ENCODE data around the gene PRMT5. TPM values are rescaled to one million over a fixed set of nuclear protein-coding genes. Genes with fewer than 3 reads are reported as not detected.

PRMT5 gene
- total RNA-seq, 1 donor from 2014 or later = 89.8 TPM

GRCh38 chr14:22883173-22883976 is 45.8 kb downstream of the PRMT5 start, which contains the start of gene REM2:
Gene REM2 (plus strand): TSS chr14:22883222. CDS start chr14:22883288, 66 bp downstream.
- H3K4me1 Mint-ChIP-seq = peaks cover 53% of the 10 kb centered on the region
- no peak for TF ChIP-seq CTCF (IDR thresholded peaks at IDR 0.05; ENCODE audit: unreplicated experiment)
- no peak for DNase-seq (ENCODE audit: low spot score in 2 of 2, unreplicated experiment in 2 of 2)
- no peaks in the 10 kb centered on the region for H3K27me3 Mint-ChIP-seq (ENCODE audit: low read depth)
- peaks cover 3% of the 10 kb centered on the region for H3K36me3 Mint-ChIP-seq
- no peaks in the 10 kb centered on the region for H3K9me3 Mint-ChIP-seq
- peak within 1 kb of the TSS; percentile 94 for H3K27ac Mint-ChIP-seq
- peak within 1 kb of the TSS; percentile 68 for H3K4me3 Mint-ChIP-seq

- DNase-seq (ENCODE audit: low spot score in 2 of 2, unreplicated experiment in 2 of 2) = no peak
- peak overlapping the region; percentile 68 for H3K4me3 Mint-ChIP-seq
- peaks cover 8% of the 10 kb centered on the region for H3K36me3 Mint-ChIP-seq
- no peak for TF ChIP-seq CTCF (IDR thresholded peaks at IDR 0.05; ENCODE audit: unreplicated experiment)
- no peaks in the 10 kb centered on the region for H3K27me3 Mint-ChIP-seq (ENCODE audit: low read depth)
- peak overlapping the region; percentile 94 for H3K27ac Mint-ChIP-seq
- H3K4me1 Mint-ChIP-seq = peaks cover 46% of the 10 kb centered on the region
- H3K9me3 Mint-ChIP-seq = no peaks in the 10 kb centered on the region
Measured at GRCh38 chr14:22882529-22883172, 46.5 kb downstream of the PRMT5 start.

GRCh38 chr14:22882064-22882463 is 47.1 kb downstream of the PRMT5 start:
- H3K4me1 Mint-ChIP-seq = peaks cover 40% of the 10 kb centered on the region
- no peak overlapping the region for H3K4me3 Mint-ChIP-seq
- H3K36me3 Mint-ChIP-seq = peaks cover 8% of the 10 kb centered on the region
- no peak for DNase-seq (ENCODE audit: low spot score in 2 of 2, unreplicated experiment in 2 of 2)
- no peaks in the 10 kb centered on the region for H3K27me3 Mint-ChIP-seq (ENCODE audit: low read depth)
- no peak for TF ChIP-seq CTCF (IDR thresholded peaks at IDR 0.05; ENCODE audit: unreplicated experiment)
- no peaks in the 10 kb centered on the region for H3K9me3 Mint-ChIP-seq
- peak overlapping the region; percentile 94 for H3K27ac Mint-ChIP-seq

GRCh38 chr14:22878271-22879246 is 50.6 kb downstream of the PRMT5 start:
- peaks cover 16% of the 10 kb centered on the region for H3K4me1 Mint-ChIP-seq
- H3K27me3 Mint-ChIP-seq (ENCODE audit: low read depth) = no peaks in the 10 kb centered on the region
- H3K36me3 Mint-ChIP-seq = peaks cover 23% of the 10 kb centered on the region
- no peak overlapping the region for H3K4me3 Mint-ChIP-seq
- no peak for TF ChIP-seq CTCF (IDR thresholded peaks at IDR 0.05; ENCODE audit: unreplicated experiment)
- H3K27ac Mint-ChIP-seq = no peak overlapping the region
- H3K9me3 Mint-ChIP-seq = no peaks in the 10 kb centered on the region
- DNase-seq (ENCODE audit: low spot score in 2 of 2, unreplicated experiment in 2 of 2) = no peak

- no peak for TF ChIP-seq CTCF (IDR thresholded peaks at IDR 0.05; ENCODE audit: unreplicated experiment)
- H3K27me3 Mint-ChIP-seq (ENCODE audit: low read depth) = no peaks in the 10 kb centered on the region
- peaks cover 11% of the 10 kb centered on the region for H3K4me1 Mint-ChIP-seq
- H3K9me3 Mint-ChIP-seq = no peaks in the 10 kb centered on the region
- no peak overlapping the region for H3K4me3 Mint-ChIP-seq
- H3K27ac Mint-ChIP-seq = no peak overlapping the region
- peaks cover 23% of the 10 kb centered on the region for H3K36me3 Mint-ChIP-seq
- no peak for DNase-seq (ENCODE audit: low spot score in 2 of 2, unreplicated experiment in 2 of 2)
Measured at GRCh38 chr14:22877000-22877501, 52.1 kb downstream of the PRMT5 start.
